K562 (cell line): ENCODE results near the gene MS4A18.

Experiments used
- EGR1 ChIP-seq: fragments of 450-650 bp; conservative IDR thresholded peaks from 2 replicates; pipeline ENCODE4 v1.6.1; 2017; ENCODE audit warnings: mild to moderate bottlenecking
- MEF2A ChIP-seq: IDR thresholded peaks from 2 replicates; pipeline ENCODE4 v1.6.1; 2011; ENCODE audit warnings: low read depth, mild to moderate bottlenecking, low read length, moderate library complexity; ENCODE audit not compliant: control insufficient read depth
- SPI1 ChIP-seq: IDR thresholded peaks from 2 replicates; pipeline ENCODE4 v1.6.1; 2011; ENCODE audit warnings: low read depth, low read length, control low read depth, borderline replicate concordance

DNA sequence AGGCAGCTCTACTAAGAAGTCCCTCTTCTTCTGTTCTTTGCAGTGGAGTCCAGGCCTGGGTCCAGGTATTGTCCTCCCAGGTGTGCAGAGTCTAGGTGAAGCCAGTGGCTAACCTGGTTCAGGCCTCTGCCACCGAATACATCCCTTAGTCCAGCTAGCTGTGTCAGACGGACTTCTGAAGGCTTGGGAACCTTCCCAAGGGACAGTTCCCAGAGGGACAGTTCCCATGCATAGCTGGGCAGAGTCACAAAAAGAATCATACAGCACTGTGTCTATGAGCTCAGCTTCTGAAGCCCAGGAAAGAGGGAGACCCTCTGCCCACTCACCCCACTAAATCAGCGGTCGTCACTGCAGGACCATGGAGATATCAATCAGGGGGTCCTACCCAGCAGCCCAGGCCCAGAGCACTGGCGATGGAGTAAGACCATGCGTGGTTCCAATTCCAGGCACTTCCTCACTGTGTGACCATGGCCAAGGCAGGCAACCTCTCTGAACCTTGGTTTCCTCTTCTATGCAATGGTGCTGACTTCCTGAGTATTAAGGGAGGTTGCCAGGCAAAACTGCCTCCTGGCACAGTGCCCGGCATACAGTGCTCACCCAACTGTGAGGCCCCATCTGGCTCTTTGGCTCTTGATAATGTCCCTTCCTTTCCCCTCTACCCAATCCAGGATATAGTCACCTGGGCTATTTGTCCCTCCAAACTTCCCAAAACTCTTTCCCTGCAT lies 64.0 kb downstream of the MS4A18 start:
- no peak for TF ChIP-seq SPI1
- no peak for TF ChIP-seq EGR1
- no peak for TF ChIP-seq MEF2A
